Neural cell (in vitro differentiated cells): ENCODE results near the gene MAP2K1. TPM values are rescaled to one million over a fixed set of nuclear protein-coding genes. Genes with fewer than 3 reads are reported as not detected.
A peak's percentile ranks its signal among the peaks of the same experiment; 100 is the strongest.
"Not testable (repeated sequence)": the region's sequence is repeated elsewhere in the genome, so short reads cannot be mapped to it uniquely, and the experiment has no call there.

Experiments
- H2AFZ ChIP-seq: fragments of 200-600, 300-800 bp; sonication (generic), shearing (Covaris generic); 2 replicates; pipeline ENCODE4 v1.6.0; 2014; ENCODE audit warnings: low read depth, mild to moderate bottlenecking, antibody characterized with exemption, low read length, moderate library complexity
- H3F3A ChIP-seq: fragments of 200-600 bp; shearing (Covaris generic); 2 replicates; pipeline ENCODE4 v1.6.1; 2016; ENCODE audit warnings: mild to moderate bottlenecking, moderate library complexity, mixed read lengths, antibody characterized with exemption, low read length; ENCODE audit not compliant: insufficient read depth, poor library complexity, severe bottlenecking
- H3K27ac ChIP-seq: fragments of 200-600, 300-800 bp; sonication (generic), shearing (Covaris generic); 2 replicates; pipeline ENCODE4 v1.5.1; 2014; ENCODE audit warnings: mild to moderate bottlenecking, low read length, moderate library complexity
- H3K27me3 ChIP-seq: fragments of 300-800, 200-600 bp; sonication (generic), shearing (Covaris generic); 2 replicates; pipeline ENCODE4 v1.6.0; 2014; ENCODE audit warnings: mild to moderate bottlenecking, low read depth, low read length, moderate library complexity; ENCODE audit not compliant: insufficient read depth
- H3K36me3 ChIP-seq: fragments of 300-800, 200-600 bp; sonication (generic), shearing (Covaris generic); 2 replicates; pipeline ENCODE4 v1.5.1; 2014; ENCODE audit warnings: mild to moderate bottlenecking, antibody characterized with exemption, low read length, moderate library complexity; ENCODE audit not compliant: insufficient read depth
- H3K4me2 ChIP-seq: fragments of 300-800, 200-600 bp; sonication (generic), shearing (Covaris generic); 2 replicates; pipeline ENCODE4 v1.6.0; 2014; ENCODE audit warnings: mild to moderate bottlenecking, low read length
- H3K4me3 ChIP-seq: fragments of 300-800, 200-600 bp; sonication (generic), shearing (Covaris generic); 2 replicates; pipeline ENCODE4 v1.5.1; 2014; ENCODE audit warnings: mild to moderate bottlenecking, low read length, moderate library complexity
- H3K79me2 ChIP-seq: fragments of 200-600 bp; shearing (Covaris generic); replicated peaks from 2 replicates; pipeline ENCODE4 v1.6.0; 2014; ENCODE audit warnings: mild to moderate bottlenecking, low read length, moderate library complexity; ENCODE audit not compliant: insufficient read depth
- H3K9ac ChIP-seq: fragments of 300-800, 200-600 bp; sonication (generic), shearing (Covaris generic); 2 replicates; pipeline ENCODE4 v1.6.1; 2016; ENCODE audit warnings: mild to moderate bottlenecking, low read length, mixed read lengths
- H3K9me2 ChIP-seq: fragments of 200-600 bp; shearing (Covaris generic); 2 replicates; pipeline ENCODE4 v1.6.1; 2016; ENCODE audit warnings: mild to moderate bottlenecking, low read length, mixed read lengths; ENCODE audit not compliant: insufficient read depth
- H3K9me3 ChIP-seq: fragments of 200-600, 300-800 bp; sonication (generic), shearing (Covaris generic); 2 replicates; pipeline ENCODE4 v1.6.1; 2016; ENCODE audit warnings: mild to moderate bottlenecking, mixed run types, low read length, moderate library complexity, mixed read lengths
- H4K20me1 ChIP-seq: fragments of 200-600 bp; shearing (Covaris generic); 2 replicates; pipeline ENCODE4 v1.6.1; 2016; ENCODE audit warnings: mild to moderate bottlenecking, mixed run types; ENCODE audit not compliant: insufficient read depth
- EP300 ChIP-seq: fragments of 450-650 bp; conservative IDR thresholded peaks from 2 replicates; pipeline ENCODE4 v1.6.1; 2014; ENCODE audit warnings: antibody characterized with exemption, mild to moderate bottlenecking, moderate library complexity; ENCODE audit not compliant: poor library complexity, severe bottlenecking
- EZH2 ChIP-seq: fragments of 200-600, 300-800 bp; shearing (Covaris generic), sonication (generic); IDR thresholded peaks from 2 replicates; pipeline ENCODE4 v1.6.1; 2014; ENCODE audit warnings: antibody characterized with exemption, low read length, borderline replicate concordance, mild to moderate bottlenecking; ENCODE audit not compliant: insufficient read depth, poor library complexity, severe bottlenecking
- MXI1 ChIP-seq: fragments of 450-650 bp; conservative IDR thresholded peaks from 2 replicates; pipeline ENCODE4 v1.6.1; 2014; ENCODE audit warnings: antibody characterized with exemption, mild to moderate bottlenecking; ENCODE audit not compliant: poor library complexity, severe bottlenecking
- POLR2AphosphoS5 ChIP-seq: IDR thresholded peaks from 2 replicates; pipeline ENCODE4 v1.6.1; 2012
- RAD21 ChIP-seq: fragments of 450-650 bp; conservative IDR thresholded peaks from 2 replicates; pipeline ENCODE4 v1.6.1; 2014; ENCODE audit warnings: antibody characterized with exemption, mild to moderate bottlenecking, moderate library complexity
- SMC3 ChIP-seq: fragments of 450-650 bp; conservative IDR thresholded peaks from 2 replicates; pipeline ENCODE4 v1.6.1; 2014; ENCODE audit warnings: antibody characterized with exemption, mild to moderate bottlenecking, moderate library complexity; ENCODE audit not compliant: poor library complexity
- TAF1 ChIP-seq: IDR thresholded peaks from 2 replicates; pipeline ENCODE4 v1.6.1; 2012; ENCODE audit warnings: low read depth
- polyA plus RNA-seq: library from polyadenylated mRNA; depleted of rRNA; stranded (reverse); fragments of >200 nt; gene quantifications from 2 replicates; pipeline ENCODE4 v1.2.3, GENCODE V29; 2014
- TF ChIP-seq, protein P1 (sequence below): fragments of 450-650 bp; IDR thresholded peaks from 2 replicates; pipeline ENCODE4 v1.5.1; 2014; ENCODE audit warnings: antibody characterized with exemption, mild to moderate bottlenecking, moderate library complexity; ENCODE audit not compliant: poor library complexity, severe bottlenecking
- TF ChIP-seq, protein P2 (sequence below): IDR thresholded peaks from 2 replicates; pipeline ENCODE4 v1.6.1; 2012; ENCODE audit warnings: borderline replicate concordance

MAP2K1 gene
- polyA plus RNA-seq, 1 donor from 2014 or later: 24.7 TPM

DNA sequence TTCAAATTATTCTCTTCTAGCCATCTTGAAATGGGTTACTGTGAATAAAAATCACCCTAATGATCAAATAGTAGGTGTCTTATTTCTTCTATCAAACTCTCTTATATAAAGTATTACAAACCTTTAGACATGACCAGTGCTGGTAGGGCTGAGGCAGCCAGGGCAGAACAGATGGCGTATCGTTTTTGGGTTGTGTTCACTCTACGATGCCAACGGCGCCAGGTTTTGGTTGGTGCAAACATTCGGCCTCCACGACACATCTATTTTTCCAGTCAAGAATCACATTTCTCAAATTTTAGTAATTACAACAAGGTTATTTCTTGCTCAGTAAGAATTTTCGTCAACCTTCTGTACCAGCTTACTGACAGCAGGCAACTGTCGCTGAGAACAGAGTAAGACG, 115.8 kb downstream of the MAP2K1 start:
- no peaks in the 10 kb centered on the region for H3K27me3 ChIP-seq
- H3K36me3 ChIP-seq: peaks cover 6% of the 10 kb centered on the region
- H3K9ac ChIP-seq: peak overlapping the region; percentile 84
- no peak overlapping the region for H3K27ac ChIP-seq
- H3K4me2 ChIP-seq: peak overlapping the region; percentile 99
- no peaks in the 10 kb centered on the region for H3K9me2 ChIP-seq
- H3K9me3 ChIP-seq: no peaks in the 10 kb centered on the region
- TF ChIP-seq TAF1 (no peak), EP300 (no peak), MXI1 (no peak), SMC3 (no peak), RAD21 (no peak), EZH2 (no peak), POLR2AphosphoS5 (no peak)
- TF ChIP-seq, protein P1, sequence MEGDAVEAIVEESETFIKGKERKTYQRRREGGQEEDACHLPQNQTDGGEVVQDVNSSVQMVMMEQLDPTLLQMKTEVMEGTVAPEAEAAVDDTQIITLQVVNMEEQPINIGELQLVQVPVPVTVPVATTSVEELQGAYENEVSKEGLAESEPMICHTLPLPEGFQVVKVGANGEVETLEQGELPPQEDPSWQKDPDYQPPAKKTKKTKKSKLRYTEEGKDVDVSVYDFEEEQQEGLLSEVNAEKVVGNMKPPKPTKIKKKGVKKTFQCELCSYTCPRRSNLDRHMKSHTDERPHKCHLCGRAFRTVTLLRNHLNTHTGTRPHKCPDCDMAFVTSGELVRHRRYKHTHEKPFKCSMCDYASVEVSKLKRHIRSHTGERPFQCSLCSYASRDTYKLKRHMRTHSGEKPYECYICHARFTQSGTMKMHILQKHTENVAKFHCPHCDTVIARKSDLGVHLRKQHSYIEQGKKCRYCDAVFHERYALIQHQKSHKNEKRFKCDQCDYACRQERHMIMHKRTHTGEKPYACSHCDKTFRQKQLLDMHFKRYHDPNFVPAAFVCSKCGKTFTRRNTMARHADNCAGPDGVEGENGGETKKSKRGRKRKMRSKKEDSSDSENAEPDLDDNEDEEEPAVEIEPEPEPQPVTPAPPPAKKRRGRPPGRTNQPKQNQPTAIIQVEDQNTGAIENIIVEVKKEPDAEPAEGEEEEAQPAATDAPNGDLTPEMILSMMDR: no peak
- TF ChIP-seq, protein P2, sequence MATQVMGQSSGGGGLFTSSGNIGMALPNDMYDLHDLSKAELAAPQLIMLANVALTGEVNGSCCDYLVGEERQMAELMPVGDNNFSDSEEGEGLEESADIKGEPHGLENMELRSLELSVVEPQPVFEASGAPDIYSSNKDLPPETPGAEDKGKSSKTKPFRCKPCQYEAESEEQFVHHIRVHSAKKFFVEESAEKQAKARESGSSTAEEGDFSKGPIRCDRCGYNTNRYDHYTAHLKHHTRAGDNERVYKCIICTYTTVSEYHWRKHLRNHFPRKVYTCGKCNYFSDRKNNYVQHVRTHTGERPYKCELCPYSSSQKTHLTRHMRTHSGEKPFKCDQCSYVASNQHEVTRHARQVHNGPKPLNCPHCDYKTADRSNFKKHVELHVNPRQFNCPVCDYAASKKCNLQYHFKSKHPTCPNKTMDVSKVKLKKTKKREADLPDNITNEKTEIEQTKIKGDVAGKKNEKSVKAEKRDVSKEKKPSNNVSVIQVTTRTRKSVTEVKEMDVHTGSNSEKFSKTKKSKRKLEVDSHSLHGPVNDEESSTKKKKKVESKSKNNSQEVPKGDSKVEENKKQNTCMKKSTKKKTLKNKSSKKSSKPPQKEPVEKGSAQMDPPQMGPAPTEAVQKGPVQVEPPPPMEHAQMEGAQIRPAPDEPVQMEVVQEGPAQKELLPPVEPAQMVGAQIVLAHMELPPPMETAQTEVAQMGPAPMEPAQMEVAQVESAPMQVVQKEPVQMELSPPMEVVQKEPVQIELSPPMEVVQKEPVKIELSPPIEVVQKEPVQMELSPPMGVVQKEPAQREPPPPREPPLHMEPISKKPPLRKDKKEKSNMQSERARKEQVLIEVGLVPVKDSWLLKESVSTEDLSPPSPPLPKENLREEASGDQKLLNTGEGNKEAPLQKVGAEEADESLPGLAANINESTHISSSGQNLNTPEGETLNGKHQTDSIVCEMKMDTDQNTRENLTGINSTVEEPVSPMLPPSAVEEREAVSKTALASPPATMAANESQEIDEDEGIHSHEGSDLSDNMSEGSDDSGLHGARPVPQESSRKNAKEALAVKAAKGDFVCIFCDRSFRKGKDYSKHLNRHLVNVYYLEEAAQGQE: no peak
- H3K79me2 ChIP-seq: peaks cover 42% of the 10 kb centered on the region
- no peaks in the 10 kb centered on the region for H4K20me1 ChIP-seq
- H3F3A ChIP-seq: peaks cover 3% of the 10 kb centered on the region
- peak overlapping the region; percentile 83 for H3K4me3 ChIP-seq
- no peak overlapping the region for H2AFZ ChIP-seq

DNA sequence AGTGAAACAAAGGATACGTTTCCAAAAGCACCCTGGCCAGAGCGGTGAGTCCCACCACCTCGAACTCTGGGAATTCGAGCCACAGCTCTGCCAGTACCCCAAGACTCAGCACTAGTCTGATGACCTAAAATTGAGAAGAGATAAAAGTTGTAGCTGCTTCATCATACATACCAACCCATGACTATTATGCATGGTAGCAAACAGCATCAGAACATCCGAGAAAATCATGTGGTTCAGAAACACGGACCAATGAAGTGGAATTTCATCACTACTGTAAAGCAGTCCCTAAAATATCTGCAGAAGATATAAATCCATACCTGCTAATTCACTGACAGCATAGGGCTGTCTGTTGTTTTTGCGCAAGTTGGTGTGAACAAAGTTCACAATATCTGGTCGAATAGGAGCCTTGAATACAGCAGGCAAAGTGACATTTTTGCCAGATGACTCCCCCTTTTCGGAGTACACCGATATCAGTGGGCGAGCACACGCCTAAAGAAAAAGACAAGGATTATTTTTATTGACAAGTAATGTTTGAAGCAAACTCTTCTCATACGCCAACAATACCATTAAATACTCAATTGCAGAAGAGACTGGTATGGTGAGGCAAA, 116.4 kb downstream of the MAP2K1 start:
- Histone ChIP-seq H3K4me3 (peak overlapping the region; percentile 83), H3K79me2 (peaks cover 42% of the 10 kb centered on the region), H3K9ac (peak overlapping the region; percentile 84), H3K4me2 (peak overlapping the region; percentile 99)
- not testable (repeated sequence) for H3K27me3 ChIP-seq, H3K9me3 ChIP-seq, H3K27ac ChIP-seq, H2AFZ ChIP-seq, H4K20me1 ChIP-seq, H3K36me3 ChIP-seq, H3F3A ChIP-seq, H3K9me2 ChIP-seq
